Kidney glomerular epithelial cell (primary cell): ENCODE measurements around the gene CD320.
"Not testable (repeated sequence)": the region's sequence is repeated elsewhere in the genome, so short reads cannot be mapped to it uniquely, and the experiment has no call there.

Experiments
- DNase-seq: peaks from one replicate; lab custom pipeline; 2025; lab: John Stamatoyannopoulos, UW

The CD320 gene

GRCh38 chr19:8307965-8308866 is at the start of gene CD320:
CD320 (minus strand) TSS chr19:8308358; CDS start chr19:8308290, 68 bp downstream.
- peak; percentile 79 for DNase-seq

GRCh38 chr19:8357007-8357521 is 48.9 kb upstream of the CD320 start:
- DNase-seq = no peak

GRCh38 chr19:8355631-8356402 is 47.7 kb upstream of the CD320 start:
- peak; percentile 97 for DNase-seq

- DNase-seq = not testable (repeated sequence)
These were observed 44.7 kb upstream of the CD320 start for GRCh38 chr19:8352845-8353244.

DNA sequence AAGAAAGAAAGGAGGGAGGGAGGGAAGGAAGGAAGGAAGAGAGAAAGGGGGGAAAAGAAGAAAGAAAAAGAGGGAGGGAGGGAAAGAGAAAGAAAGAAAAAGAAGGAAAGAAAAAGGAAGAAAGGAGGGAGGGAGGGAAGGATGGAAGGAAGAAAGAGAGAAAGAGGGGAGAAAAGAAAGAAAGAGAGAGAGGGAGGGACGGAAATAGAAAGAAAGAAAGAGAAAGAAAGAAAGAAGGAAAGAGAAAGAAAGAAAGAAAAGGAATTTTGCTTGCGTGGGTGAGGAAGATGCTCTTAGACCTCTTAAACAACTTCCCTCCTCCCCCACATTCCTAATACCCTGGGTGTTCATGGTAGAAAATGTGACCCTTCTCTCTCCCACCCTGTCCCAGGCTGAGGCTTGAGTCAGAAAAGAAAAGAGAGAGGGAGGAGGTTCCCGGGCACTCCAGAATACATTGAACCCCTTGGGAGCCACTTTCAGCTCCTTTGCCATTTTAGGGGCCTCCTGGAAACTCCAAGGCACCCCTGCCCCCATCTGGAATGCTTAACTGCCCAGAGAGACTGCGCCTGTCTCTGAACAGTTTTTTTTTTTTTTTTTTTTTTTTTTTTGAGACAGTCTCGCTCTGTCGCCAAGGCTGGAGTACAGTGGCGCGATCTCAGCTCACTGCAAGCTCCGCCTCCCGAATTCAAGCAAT is 44.1 kb upstream of the CD320 start:
- DNase-seq = peak; percentile 50

DNA sequence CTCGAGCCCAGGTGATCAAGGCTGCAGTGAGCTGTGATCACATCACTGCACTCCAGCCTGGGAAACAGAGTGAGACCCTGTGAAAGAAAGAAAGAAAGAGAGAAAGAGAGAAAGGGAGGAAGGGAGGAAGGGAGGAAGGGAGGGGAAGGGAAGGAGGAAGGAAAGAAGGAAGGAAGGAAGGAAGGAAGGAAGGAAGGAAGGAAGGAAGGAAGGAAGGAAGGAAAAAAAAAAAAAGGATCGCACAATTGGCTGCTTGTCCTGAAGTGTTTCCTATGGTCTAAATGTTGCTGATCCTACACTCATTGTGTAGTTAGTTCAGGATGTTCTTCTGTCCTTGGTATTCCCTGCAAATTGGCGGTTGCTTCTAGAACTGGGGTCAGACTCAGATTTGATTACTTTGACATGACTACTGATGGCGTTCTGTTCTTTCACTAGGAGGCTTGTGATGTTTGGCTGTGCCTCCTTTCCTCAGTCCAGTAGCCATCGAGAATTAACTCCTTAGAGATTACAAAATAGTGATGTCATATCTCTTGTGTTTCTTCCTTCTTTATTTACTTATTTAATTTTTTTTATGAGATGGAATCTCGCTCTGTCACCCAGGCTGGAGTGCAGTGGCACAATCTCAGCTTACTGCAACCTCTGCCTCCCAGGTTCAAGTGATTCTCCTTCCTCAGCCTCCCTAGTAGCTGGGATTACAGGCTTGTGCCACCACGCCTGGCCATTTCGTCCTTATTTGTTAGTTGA is 41.6 kb upstream of the CD320 start:
- not testable (repeated sequence) for DNase-seq

DNA sequence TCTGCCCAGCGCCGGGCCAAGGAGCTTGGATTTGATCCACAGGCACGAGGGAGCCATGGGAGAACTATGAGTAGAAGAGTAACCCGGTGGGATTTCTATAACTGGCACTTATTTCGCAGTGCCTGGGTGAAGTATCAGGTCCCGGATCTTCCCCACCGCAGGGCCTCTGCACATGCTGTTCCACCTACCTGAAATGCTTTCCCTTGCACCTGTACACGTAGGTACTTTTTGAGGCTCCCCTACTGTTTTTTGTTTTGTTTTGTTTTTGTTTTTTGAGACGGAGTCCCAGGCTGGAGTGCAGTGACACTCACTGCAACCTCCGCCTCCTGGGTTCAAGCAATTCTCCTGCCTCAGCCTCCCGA is 35.3 kb upstream of the CD320 start:
- DNase-seq = no peak

DNA sequence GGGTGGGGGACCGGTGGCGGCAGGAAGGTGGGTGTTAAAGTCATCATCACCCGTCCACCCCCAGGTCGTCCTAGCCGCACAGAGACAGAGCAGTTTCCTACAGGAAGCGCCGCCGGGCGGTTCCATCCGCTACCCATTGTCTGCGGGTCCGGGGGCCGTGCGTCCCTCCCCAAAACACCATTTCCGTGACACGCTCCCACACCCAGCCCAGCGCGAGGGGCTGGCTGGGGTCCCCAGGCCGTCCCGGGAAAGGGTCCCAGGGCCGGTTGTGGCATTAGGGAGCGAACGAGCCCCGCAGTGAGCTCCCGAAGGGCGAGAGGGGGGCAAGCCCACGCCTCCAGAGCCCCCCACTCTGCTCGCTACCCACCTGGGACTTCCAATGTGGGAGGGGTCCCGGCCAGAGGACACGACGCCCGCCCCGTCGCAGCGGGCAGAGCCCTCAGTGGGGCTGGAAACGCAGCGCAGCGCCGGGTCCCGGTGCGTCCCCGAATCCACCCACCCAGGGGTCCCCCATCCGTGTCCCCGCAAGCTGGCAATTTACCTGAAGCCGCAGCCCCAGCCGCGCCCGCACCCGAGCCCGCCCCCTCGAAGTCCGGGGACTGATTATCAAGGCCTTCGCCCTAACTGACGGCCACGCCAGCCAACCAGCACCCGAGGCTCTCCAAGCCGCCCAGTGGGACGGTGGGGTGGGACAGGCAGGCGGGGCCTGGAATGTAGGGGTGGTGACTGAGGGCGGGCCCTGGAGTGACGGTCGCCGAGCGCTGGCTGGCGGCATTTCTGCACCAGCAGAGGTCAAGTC is 34.7 kb upstream of the CD320 start, which contains the start of gene KANK3:
TSS of gene KANK3 (minus strand) at position 579 of the 799 bp plus-strand sequence. CDS start 5,434 bp downstream, outside the sequence.
- peak; percentile 70 for DNase-seq

GRCh38 chr19:8342316-8342683 is 34.1 kb upstream of the CD320 start:
- DNase-seq = no peak

GRCh38 chr19:8341504-8341903 is 33.3 kb upstream of the CD320 start:
- DNase-seq = not testable (repeated sequence)

DNA sequence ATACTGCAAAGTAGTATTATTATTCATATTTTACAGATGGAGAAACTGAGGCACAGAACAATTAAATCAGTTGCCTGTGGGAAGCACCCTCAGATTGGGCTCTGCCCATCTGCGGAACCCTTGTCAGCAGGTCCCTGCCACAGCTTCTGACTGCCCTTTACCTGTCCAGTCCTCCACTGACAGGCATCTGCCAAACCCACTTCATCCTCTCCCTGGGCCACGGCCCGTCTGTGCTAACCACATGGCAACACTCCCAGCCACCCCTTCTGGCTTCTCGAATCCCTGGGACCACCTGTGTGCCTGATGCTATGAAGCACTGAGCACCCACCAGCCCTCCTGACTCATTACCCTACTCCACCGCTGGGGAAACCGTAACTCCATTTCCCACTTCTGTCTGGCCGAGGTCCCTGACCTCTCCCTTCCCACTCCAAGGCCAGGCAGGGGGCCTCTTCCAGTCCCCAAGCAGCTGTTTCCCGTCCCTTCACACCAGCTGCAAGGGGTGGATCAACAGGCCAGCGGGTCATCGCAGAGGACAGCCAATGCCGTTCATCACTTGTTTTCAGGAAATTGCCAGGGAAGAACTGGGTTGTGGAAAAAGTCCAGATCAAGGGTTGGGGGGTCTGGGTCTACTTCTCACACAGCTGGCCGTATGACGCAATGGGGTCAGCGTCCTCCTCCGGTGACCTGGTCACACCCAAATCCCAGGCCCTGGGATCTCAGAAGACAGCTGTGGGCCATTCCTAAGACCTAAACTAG is 32.4 kb upstream of the CD320 start:
- no peak for DNase-seq

DNA sequence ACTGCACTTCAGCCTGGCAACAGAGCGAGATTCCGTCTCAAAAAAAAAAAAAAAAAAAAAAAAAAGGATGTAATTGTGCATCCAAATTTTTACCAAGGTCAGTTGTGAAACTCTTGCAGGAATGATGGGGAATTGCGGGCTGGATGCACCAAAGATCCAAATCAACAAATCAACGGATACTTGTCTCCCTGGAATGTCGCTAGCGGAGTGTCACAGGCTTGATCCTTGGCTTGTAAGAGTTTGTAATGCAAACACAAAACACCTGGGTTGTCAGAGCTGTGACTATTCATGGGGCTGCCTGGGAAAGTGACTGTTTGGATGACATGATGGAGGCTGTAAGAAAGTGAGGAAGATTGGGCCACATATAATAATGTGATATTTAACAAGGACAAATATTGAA is 30.7 kb upstream of the CD320 start:
- no peak for DNase-seq

DNA sequence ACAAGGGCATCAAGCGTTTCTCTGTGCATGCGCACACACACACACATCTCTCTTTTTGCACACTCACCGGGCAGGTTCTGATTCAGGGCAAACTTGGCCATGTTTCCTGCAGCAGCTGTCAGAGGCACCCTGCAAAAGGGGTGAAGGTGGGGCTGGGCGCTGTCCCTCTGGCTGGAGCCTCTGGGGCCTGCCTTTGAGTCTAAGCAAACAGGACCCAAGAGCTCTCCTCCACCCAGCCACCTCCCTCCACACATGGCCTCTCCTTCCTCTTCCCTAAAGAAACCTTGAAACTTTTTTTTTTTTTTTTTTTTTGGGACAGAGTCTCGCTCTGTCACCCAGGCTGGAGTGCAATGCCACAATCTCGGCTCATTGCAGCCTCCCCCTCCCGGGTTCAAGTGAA is 29.6 kb upstream of the CD320 start:
- no peak for DNase-seq

DNA sequence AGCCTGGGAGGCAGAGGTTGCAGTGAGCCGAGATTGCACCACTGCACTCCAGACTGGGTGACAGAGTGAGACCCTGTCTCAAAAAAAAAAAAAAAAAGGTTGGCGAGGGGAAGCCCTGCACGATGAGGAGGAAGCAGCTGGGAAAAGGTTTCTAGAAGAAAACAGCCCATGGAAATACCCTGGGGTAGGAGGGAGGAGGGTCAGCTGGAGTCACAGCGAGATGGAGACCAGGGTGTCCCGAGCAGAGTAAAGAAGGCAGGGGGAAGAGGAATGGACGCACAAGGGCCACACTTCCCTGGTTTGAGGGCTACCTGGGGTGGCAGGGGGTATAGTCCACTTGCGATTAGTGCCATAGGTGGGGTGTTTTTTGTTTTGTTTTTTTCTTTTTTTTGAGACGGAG is 28.5 kb upstream of the CD320 start:
- DNase-seq = no peak

- DNase-seq = no peak
These were observed 28.0 kb upstream of the CD320 start for GRCh38 chr19:8336072-8336569.

DNA sequence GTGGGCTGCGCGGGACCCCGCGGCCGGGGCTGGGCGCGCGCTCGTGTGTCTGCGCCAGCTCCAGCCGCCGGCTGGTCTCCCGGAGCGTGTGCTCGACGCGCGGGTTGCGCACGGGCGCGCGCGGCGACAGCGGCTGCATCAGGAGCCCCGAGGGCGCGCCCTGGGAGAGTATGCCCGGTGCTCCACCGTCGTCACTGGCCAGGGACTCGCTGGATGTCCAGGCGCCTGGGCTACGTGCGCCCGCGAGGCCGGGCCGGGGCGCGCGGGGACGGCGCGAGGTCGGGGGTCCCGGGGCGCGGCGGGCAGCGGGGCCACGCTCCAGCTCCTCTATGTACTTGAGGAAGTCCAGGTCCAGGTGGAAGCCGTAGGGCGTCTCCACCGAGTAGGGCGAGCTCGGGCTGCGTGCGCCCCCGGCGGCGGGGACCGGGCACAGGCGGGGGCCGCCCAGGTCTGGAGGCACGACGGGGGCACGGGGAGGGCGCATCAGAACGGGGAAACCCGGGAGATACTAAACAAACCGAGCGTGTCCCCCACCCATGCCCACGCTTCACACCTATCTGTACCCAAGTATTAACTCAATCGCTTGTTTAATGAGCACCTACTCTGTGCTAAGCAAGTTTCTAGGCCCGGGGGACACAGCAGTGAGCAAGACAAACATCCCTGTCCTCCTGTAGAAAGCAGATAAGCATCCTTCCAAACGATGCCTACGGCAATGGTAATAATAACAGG is 27.3 kb upstream of the CD320 start:
- DNase-seq = no peak

DNA sequence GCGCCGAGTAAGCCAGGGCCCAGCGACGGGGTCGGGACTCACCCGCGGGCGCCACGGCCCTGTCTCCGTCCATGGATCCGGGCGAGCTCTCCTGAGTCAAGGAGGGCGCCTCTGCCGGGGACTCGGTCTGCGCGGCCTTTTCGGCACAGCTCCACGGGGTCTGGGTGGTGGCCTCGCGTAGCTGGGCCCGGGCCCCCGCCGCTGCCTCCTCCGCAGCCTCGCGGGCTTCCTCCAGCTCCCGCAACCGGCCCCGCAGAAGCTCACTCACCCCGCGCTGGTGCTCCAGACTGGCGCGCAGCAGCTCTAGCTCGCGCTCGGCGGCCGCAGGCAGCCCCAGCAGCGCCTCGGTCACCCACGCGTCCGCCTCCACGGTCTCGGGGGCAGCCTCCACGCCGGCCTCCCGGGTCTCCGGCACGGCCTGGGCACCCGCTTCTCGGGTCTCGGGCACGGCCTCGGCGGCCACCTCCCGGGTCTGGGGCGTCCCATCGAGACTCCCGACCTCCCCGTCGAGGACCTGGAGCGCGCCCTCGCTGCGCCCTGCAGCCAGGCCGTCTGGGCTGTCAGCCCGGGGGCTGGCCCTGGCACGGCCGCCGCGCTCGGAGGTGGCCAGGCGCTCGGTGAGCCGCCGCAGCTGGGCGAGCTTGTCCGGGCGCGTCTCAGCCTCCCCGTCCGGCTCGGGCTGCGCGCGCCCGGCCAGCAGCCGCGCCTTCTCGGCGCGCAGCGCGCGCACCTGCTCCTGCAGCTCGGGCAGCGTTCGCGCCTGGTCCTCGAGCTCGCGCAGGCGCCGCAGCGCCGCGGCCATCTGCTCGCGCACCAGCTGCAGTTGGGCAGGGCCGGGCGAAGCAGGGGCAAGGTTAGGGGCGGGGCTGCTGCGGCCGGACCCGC is 26.5 kb upstream of the CD320 start:
- DNase-seq = no peak
